Measurements from ENCODE around the gene TMEM168. TPM values are rescaled to one million over a fixed set of nuclear protein-coding genes. Genes with fewer than 3 reads are reported as not detected.
"Not testable (repeated sequence)": the region's sequence is repeated elsewhere in the genome, so short reads cannot be mapped to it uniquely, and the experiment has no call there.

TMEM168 gene
- total RNA-seq, 2 donors from 2014 or later: 14.9 to 16.5 TPM

- no peak overlapping the region for H3K27ac Mint-ChIP-seq
- H3K4me3 Mint-ChIP-seq: no peak overlapping the region
- Histone ChIP-seq H3K4me3 (ENCODE audit: low read length) (no peak overlapping the region), H3K27ac (ENCODE audit: low read depth, low read length) (no peak overlapping the region), H3K9ac (ENCODE audit: extremely low read depth, low read length, poor library complexity, severe bottlenecking) (no peak overlapping the region), H3K4me1 (ENCODE audit: control insufficient read depth, insufficient read depth, low read length) (no peaks in the 10 kb centered on the region), H3K36me3 (ENCODE audit: control insufficient read depth, insufficient read depth, low read length) (no peaks in the 10 kb centered on the region), H3K9me3 (ENCODE audit: control insufficient read depth, low read length) (no peaks in the 10 kb centered on the region), H3K27me3 (ENCODE audit: control insufficient read depth, insufficient read depth, low read length, poor library complexity, severe bottlenecking) (no peaks in the 10 kb centered on the region)
- H3K4me1 Mint-ChIP-seq: no peaks in the 10 kb centered on the region
- 89% methylated on average over 2 of the region's 2 CpGs; no CpG with 5 or more reads in 1 of the 2 experiments for WGBS, 2 experiments (ENCODE audit: insufficient coverage in 1 of 2, insufficient read length in 1 of 2)
- no peak for DNase-seq
- no peaks in the 10 kb centered on the region for H3K27me3 Mint-ChIP-seq (ENCODE audit: insufficient read depth)
- no peak for TF ChIP-seq CTCF (conservative IDR thresholded peaks at IDR 0.05)
- no peaks in the 10 kb centered on the region for H3K36me3 Mint-ChIP-seq (ENCODE audit: low read depth)
- no peaks in the 10 kb centered on the region for H3K9me3 Mint-ChIP-seq
These were observed 10.3 kb upstream of the TMEM168 start for GRCh38 chr7:112800486-112800885.

GRCh38 chr7:112799448-112800120 lies 9.4 kb upstream of the TMEM168 start:
- no peaks in the 10 kb centered on the region for H3K27me3 Mint-ChIP-seq (ENCODE audit: insufficient read depth)
- H3K4me3 Mint-ChIP-seq: no peak overlapping the region
- H3K27ac ChIP-seq (ENCODE audit: low read depth, low read length): no peak overlapping the region
- H3K27me3 ChIP-seq (ENCODE audit: control insufficient read depth, insufficient read depth, low read length, poor library complexity, severe bottlenecking): no peaks in the 10 kb centered on the region
- TF ChIP-seq CTCF (conservative IDR thresholded peaks at IDR 0.05): no peak
- H3K36me3 ChIP-seq (ENCODE audit: control insufficient read depth, insufficient read depth, low read length): no peaks in the 10 kb centered on the region
- H3K9me3 ChIP-seq (ENCODE audit: control insufficient read depth, low read length): no peaks in the 10 kb centered on the region
- H3K36me3 Mint-ChIP-seq (ENCODE audit: low read depth): no peaks in the 10 kb centered on the region
- H3K27ac Mint-ChIP-seq: no peak overlapping the region
- no peaks in the 10 kb centered on the region for H3K9me3 Mint-ChIP-seq
- DNase-seq: no peak
- no peak overlapping the region for H3K4me3 ChIP-seq (ENCODE audit: low read length)
- WGBS, 2 experiments (ENCODE audit: insufficient coverage in 1 of 2, insufficient read length in 1 of 2): 86 to 92% methylated on average over 2 to 3 of the region's 3 CpGs
- H3K9ac ChIP-seq (ENCODE audit: extremely low read depth, low read length, poor library complexity, severe bottlenecking): no peak overlapping the region
- no peaks in the 10 kb centered on the region for H3K4me1 ChIP-seq (ENCODE audit: control insufficient read depth, insufficient read depth, low read length)
- no peaks in the 10 kb centered on the region for H3K4me1 Mint-ChIP-seq

- Mint-ChIP-seq H3K27me3 (ENCODE audit: insufficient read depth) (no peaks in the 10 kb centered on the region), H3K36me3 (ENCODE audit: low read depth) (no peaks in the 10 kb centered on the region), H3K9me3 (no peaks in the 10 kb centered on the region), H3K4me1 (no peaks in the 10 kb centered on the region), H3K27ac (no peak overlapping the region), H3K4me3 (no peak overlapping the region)
- no peaks in the 10 kb centered on the region for H3K9me3 ChIP-seq (ENCODE audit: control insufficient read depth, low read length)
- no peaks in the 10 kb centered on the region for H3K4me1 ChIP-seq (ENCODE audit: control insufficient read depth, insufficient read depth, low read length)
- no peak overlapping the region for H3K4me3 ChIP-seq (ENCODE audit: low read length)
- H3K9ac ChIP-seq (ENCODE audit: extremely low read depth, low read length, poor library complexity, severe bottlenecking): no peak overlapping the region
- no peak for DNase-seq
- H3K36me3 ChIP-seq (ENCODE audit: control insufficient read depth, insufficient read depth, low read length): no peaks in the 10 kb centered on the region
- 74 to 82% methylated on average over 2 of the region's 2 CpGs for WGBS, 2 experiments (ENCODE audit: insufficient coverage in 1 of 2, insufficient read length in 1 of 2)
- H3K27ac ChIP-seq (ENCODE audit: low read depth, low read length): no peak overlapping the region
- H3K27me3 ChIP-seq (ENCODE audit: control insufficient read depth, insufficient read depth, low read length, poor library complexity, severe bottlenecking): no peaks in the 10 kb centered on the region
- TF ChIP-seq CTCF (conservative IDR thresholded peaks at IDR 0.05): no peak
These were observed 8.3 kb upstream of the TMEM168 start for GRCh38 chr7:112798274-112799159.

GRCh38 chr7:112796552-112796951 lies 6.4 kb upstream of the TMEM168 start:
- not testable (repeated sequence) for H3K9me3 Mint-ChIP-seq; H3K36me3 ChIP-seq (ENCODE audit: control insufficient read depth, insufficient read depth, low read length); H3K9me3 ChIP-seq (ENCODE audit: control insufficient read depth, low read length); H3K27ac Mint-ChIP-seq; H3K36me3 Mint-ChIP-seq (ENCODE audit: low read depth); H3K27me3 ChIP-seq (ENCODE audit: control insufficient read depth, insufficient read depth, low read length, poor library complexity, severe bottlenecking); H3K9ac ChIP-seq (ENCODE audit: extremely low read depth, low read length, poor library complexity, severe bottlenecking); H3K4me3 Mint-ChIP-seq; DNase-seq; H3K27me3 Mint-ChIP-seq (ENCODE audit: insufficient read depth); H3K4me1 Mint-ChIP-seq; H3K27ac ChIP-seq (ENCODE audit: low read depth, low read length); H3K4me3 ChIP-seq (ENCODE audit: low read length); H3K4me1 ChIP-seq (ENCODE audit: control insufficient read depth, insufficient read depth, low read length)
